Measurements from ENCODE around the gene TRAF1.

- TF ChIP-seq, protein P1, sequence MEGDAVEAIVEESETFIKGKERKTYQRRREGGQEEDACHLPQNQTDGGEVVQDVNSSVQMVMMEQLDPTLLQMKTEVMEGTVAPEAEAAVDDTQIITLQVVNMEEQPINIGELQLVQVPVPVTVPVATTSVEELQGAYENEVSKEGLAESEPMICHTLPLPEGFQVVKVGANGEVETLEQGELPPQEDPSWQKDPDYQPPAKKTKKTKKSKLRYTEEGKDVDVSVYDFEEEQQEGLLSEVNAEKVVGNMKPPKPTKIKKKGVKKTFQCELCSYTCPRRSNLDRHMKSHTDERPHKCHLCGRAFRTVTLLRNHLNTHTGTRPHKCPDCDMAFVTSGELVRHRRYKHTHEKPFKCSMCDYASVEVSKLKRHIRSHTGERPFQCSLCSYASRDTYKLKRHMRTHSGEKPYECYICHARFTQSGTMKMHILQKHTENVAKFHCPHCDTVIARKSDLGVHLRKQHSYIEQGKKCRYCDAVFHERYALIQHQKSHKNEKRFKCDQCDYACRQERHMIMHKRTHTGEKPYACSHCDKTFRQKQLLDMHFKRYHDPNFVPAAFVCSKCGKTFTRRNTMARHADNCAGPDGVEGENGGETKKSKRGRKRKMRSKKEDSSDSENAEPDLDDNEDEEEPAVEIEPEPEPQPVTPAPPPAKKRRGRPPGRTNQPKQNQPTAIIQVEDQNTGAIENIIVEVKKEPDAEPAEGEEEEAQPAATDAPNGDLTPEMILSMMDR (IDR thresholded peaks at IDR 0.05) = no peak
- TF ChIP-seq POLR2A (IDR thresholded peaks at IDR 0.05) (no peak), POLR2AphosphoS5 (IDR thresholded peaks at IDR 0.05) (no peak)
Observed at GRCh38 chr9:120923620-120924328, 2.8 kb downstream of the TRAF1 start.

Data from breast epithelium (tissue), 3 donors.